Measurements from ENCODE around the gene TMEM126B. TPM values are rescaled to one million over a fixed set of nuclear protein-coding genes. Genes with fewer than 3 reads are reported as not detected.

Gene TMEM126B
- total and polyA plus RNA-seq, 12 donors, result 39.9 to 125 (median 62.0) TPM

DNA sequence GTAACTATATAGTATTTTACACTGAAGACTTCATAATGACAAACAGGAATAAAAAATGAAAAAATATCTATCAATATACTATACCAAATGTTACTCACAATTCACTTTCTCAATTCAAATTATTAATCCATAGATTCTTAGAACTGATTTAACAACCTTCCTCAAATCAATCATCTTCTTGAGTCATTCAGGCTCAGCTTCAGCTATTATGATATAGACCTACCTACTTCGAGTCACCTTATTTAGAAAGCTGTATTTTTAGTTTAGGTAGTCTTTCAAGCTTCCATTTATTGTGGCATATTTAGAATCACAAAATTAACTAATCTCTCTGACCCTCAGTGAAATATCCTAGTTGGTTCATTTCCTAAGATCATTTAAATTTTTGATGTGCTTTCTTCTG, 28.4 kb downstream of the TMEM126B start:
- TF ChIP-seq, protein P1, sequence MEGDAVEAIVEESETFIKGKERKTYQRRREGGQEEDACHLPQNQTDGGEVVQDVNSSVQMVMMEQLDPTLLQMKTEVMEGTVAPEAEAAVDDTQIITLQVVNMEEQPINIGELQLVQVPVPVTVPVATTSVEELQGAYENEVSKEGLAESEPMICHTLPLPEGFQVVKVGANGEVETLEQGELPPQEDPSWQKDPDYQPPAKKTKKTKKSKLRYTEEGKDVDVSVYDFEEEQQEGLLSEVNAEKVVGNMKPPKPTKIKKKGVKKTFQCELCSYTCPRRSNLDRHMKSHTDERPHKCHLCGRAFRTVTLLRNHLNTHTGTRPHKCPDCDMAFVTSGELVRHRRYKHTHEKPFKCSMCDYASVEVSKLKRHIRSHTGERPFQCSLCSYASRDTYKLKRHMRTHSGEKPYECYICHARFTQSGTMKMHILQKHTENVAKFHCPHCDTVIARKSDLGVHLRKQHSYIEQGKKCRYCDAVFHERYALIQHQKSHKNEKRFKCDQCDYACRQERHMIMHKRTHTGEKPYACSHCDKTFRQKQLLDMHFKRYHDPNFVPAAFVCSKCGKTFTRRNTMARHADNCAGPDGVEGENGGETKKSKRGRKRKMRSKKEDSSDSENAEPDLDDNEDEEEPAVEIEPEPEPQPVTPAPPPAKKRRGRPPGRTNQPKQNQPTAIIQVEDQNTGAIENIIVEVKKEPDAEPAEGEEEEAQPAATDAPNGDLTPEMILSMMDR (IDR thresholded peaks at IDR 0.05), result no peak
- TF ChIP-seq POLR2A (IDR thresholded peaks at IDR 0.05), result no peak
- 84 to 90% (median 88%) methylated on average over 1 of the region's 1 CpG for WGBS, 4 donors
- DNase-seq, result no peak
- H3K27ac ChIP-seq, result no peak overlapping the region
- no peaks in the 10 kb centered on the region for H3K27me3 ChIP-seq
- H3K4me3 ChIP-seq, result no peak overlapping the region
- H3K9me3 ChIP-seq (replicated peaks in 1 of 3), result no peaks in the 10 kb centered on the region
- intact Hi-C loops (cut with DNase I), result no loop called here
- H3K36me3 ChIP-seq (replicated peaks in 1 of 2), result peaks cover 0 to 35% of the 10 kb centered on the region in 2 donors
- peaks cover 16 to 63% of the 10 kb centered on the region in 2 donors for H3K4me1 ChIP-seq (replicated peaks in 1 of 2)

DNA sequence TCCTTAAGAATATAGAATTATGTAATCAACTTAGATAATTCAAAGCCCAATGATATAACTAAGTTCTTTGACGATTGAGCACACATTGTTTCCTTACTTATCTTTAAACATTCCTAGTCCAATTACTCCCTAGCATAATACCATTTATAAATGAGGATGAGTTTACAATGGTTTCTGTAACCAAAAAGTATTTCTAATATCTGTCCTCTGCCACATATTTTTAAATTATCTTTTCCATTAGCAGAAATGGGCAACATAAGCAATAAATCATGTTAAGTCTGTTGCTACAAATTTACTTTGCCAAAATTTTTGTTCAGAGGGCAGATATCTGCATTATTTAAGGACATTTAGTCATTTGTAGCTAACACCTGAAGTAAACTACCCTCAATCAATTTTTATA, 29.8 kb downstream of the TMEM126B start:
- TF ChIP-seq POLR2A (IDR thresholded peaks at IDR 0.05), result no peak
- TF ChIP-seq, protein P1 (IDR thresholded peaks at IDR 0.05), result no peak
- WGBS, 4 donors, result 35 to 42% (median 39%) methylated on average over 1 of the region's 1 CpG
- Histone ChIP-seq H3K9me3 (replicated peaks in 1 of 3) (no peaks in the 10 kb centered on the region), H3K4me1 (replicated peaks in 1 of 2) (peaks cover 28 to 75% of the 10 kb centered on the region in 2 donors), H3K4me3 (no peak overlapping the region), H3K27me3 (no peaks in the 10 kb centered on the region), H3K27ac (no peak overlapping the region), H3K36me3 (replicated peaks in 1 of 2) (peaks cover 0 to 35% of the 10 kb centered on the region in 2 donors)
- no peak for DNase-seq
- intact Hi-C loops (cut with DNase I), result no loop called here

DNA sequence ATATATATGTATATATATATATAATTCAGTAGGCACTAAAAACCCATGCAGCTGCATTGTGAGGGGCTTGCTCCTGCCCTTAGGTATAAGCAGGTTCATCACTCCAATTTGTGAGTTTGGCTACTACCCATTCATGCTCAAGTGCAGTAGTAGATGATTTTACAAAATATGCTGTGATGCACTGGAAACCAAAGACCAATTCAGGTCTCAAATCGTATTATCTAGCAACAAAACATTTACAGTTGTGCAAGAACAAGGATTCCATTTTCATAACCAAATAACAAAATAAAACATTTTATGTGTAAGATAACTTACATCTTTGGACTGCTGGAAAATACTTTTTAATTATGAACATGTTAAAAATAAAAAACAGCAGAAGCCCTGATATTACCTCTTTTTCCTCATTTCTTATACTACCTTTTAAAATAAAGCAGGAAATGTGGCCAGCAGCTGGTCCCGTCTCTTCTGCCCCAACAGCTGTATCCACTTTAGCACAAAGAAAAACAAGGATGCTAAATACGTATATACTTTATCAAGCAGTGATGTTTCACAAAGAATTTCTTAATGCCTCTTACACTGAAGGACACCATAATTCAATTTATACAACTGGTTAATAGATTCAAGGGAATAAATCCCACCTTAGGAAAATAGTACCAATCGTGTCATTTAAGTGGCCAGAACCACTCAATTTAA, 33.7 kb downstream of the TMEM126B start:
- intact Hi-C loops (cut with DNase I), result loop anchor here in 1 of 2 donors (5.0 kb wide), 1 partner anchor 35 kb away; the partner anchor contains the start of genes DLG2 and TMEM126B
- TF ChIP-seq, protein P1 (IDR thresholded peaks at IDR 0.05), result no peak
- TF ChIP-seq POLR2A (IDR thresholded peaks at IDR 0.05), result no peak
- no peak overlapping the region for H3K27ac ChIP-seq

DNA sequence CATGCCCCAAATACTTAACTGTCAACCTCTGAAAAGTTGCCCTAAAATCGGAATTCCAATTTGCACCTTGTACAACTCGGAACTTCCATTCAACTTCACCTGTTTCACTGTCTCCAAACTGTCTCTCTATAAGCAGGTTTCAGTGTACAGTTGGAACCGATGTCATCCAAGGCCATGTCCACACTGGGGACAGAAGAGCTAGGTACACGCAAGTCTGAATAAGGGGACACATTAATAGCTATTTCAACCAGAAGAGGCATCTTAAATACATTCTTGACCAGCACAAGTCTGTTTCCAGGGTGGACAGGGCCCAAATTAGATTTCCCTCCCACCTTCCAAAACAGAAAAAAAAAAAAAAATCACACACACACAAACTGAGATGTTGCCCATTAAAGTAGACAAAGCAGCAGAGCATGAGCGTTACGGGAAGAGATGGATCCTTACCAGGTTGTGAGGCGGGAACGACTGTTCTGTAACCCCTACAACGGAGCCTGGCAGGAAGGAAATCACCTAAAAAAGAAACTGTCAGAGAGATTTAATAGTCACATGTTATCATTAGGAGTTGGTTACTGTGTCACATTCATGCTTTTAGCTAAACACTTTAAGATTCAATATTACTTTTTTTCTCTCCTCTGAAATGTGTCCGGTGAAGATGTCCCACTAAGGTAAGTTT, 34.8 kb downstream of the TMEM126B start:
- peaks cover 37 to 60% of the 10 kb centered on the region in 2 donors for H3K4me1 ChIP-seq (replicated peaks in 1 of 2)
- H3K36me3 ChIP-seq (replicated peaks in 1 of 2), result peaks cover 0 to 14% of the 10 kb centered on the region in 2 donors
- DNase-seq, result no peak
- H3K27me3 ChIP-seq, result no peaks in the 10 kb centered on the region
- H3K9me3 ChIP-seq (replicated peaks in 1 of 3), result no peaks in the 10 kb centered on the region
- peak overlapping the region; percentile 83 to 96 (median 94) for H3K4me3 ChIP-seq
- intact Hi-C loops (cut with DNase I), result loop anchor here in 1 of 2 donors (5.0 kb wide), 1 partner anchor 36 kb away; the partner anchor contains the start of genes DLG2 and TMEM126B
- peak overlapping the region in 4 of 5 donors; percentile 98 to 99 (median 98) for H3K27ac ChIP-seq
- TF ChIP-seq, protein P1 (IDR thresholded peaks at IDR 0.05), result no peak
- TF ChIP-seq POLR2A (IDR thresholded peaks at IDR 0.05), result no peak
- WGBS, 4 donors, result 2 to 4% (median 2%) methylated on average over 10 of the region's 10 CpGs

More for the DNA sequence above, 33.7 kb downstream of the TMEM126B start:
- Histone ChIP-seq H3K9me3 (replicated peaks in 1 of 3) (no peaks in the 10 kb centered on the region), H3K4me3 (peak overlapping the region in 1 of 4 donors; percentile 94), H3K27me3 (no peaks in the 10 kb centered on the region), H3K36me3 (replicated peaks in 1 of 2) (peaks cover 0 to 21% of the 10 kb centered on the region in 2 donors), H3K4me1 (replicated peaks in 1 of 2) (peaks cover 37 to 71% of the 10 kb centered on the region in 2 donors)
- WGBS, 4 donors, result 5 to 9% (median 7%) methylated on average over 4 of the region's 4 CpGs
- no peak for DNase-seq
